HFFc6 (cell line): ENCODE data around the gene INTS15. TPM values are rescaled to one million over a fixed set of nuclear protein-coding genes. Genes with fewer than 3 reads are reported as not detected.

Experiments used
- DNase-seq: peaks from one replicate; pipeline ENCODE4 v3.0.0-alpha.2; 2018
- H3K27ac Mint-ChIP-seq: 2 replicates; pipeline ENCODE4 v1.8.0; 2020; ENCODE audit warnings: mild to moderate bottlenecking, mixed read lengths
- H3K27me3 Mint-ChIP-seq: 2 replicates; pipeline ENCODE4 v1.8.0; 2021; ENCODE audit warnings: mild to moderate bottlenecking, moderate library complexity, mixed read lengths; ENCODE audit not compliant: insufficient read depth
- H3K36me3 Mint-ChIP-seq: 2 replicates; pipeline ENCODE4 v1.8.0; 2021; ENCODE audit warnings: low read depth, mixed read lengths
- H3K4me1 Mint-ChIP-seq: 2 replicates; pipeline ENCODE4 v1.8.0; 2020; ENCODE audit warnings: low read depth, mixed read lengths
- H3K4me3 Mint-ChIP-seq: 2 replicates; pipeline ENCODE4 v1.8.0; 2020; ENCODE audit warnings: mild to moderate bottlenecking, moderate library complexity, mixed read lengths
- H3K9me3 Mint-ChIP-seq: 2 replicates; pipeline ENCODE4 v1.8.0; 2020; ENCODE audit warnings: mild to moderate bottlenecking, mixed read lengths
- CTCF ChIP-seq: fragments of 200-600 bp; sonication (generic); IDR thresholded peaks from 2 replicates; pipeline ENCODE4 v1.5.0; 2021; ENCODE audit warnings: antibody characterized with exemption, mild to moderate bottlenecking
- total RNA-seq, 6 experiments: library from RNA; stranded (reverse); fragmentation: NEBNext Ultra II Directional; extraction: Animal tissue kit (Norgen Biotek cat#: 25700); gene quantifications; 2 replicates in 1 of 6; 3 replicates in 5 of 6; pipeline ENCODE4 v1.2.3, GENCODE V29; 2021

The INTS15 gene
- total RNA-seq, 6 experiments from 2014 or later, result 14.9 to 17.9 (median 17.4) TPM

GRCh38 chr7:6551016-6551511 lies 38.8 kb upstream of the INTS15 start, which contains the start of gene GRID2IP:
Gene GRID2IP (minus strand): TSS chr7:6551461. CDS start chr7:6551436, 25 bp downstream.
- Mint-ChIP-seq H3K27me3 (peaks cover 9% of the 10 kb centered on the region), H3K4me3 (no peak within 1 kb of the TSS), H3K27ac (no peak within 1 kb of the TSS), H3K9me3 (no peaks in the 10 kb centered on the region), H3K36me3 (no peaks in the 10 kb centered on the region), H3K4me1 (no peaks in the 10 kb centered on the region)
- DNase-seq, result no peak
- no peak for TF ChIP-seq CTCF

GRCh38 chr7:6553448-6554044 lies 36.3 kb upstream of the INTS15 start:
- Mint-ChIP-seq H3K27ac (no peak overlapping the region), H3K27me3 (peaks cover 7% of the 10 kb centered on the region), H3K9me3 (no peaks in the 10 kb centered on the region), H3K36me3 (no peaks in the 10 kb centered on the region), H3K4me1 (no peaks in the 10 kb centered on the region), H3K4me3 (no peak overlapping the region)
- DNase-seq, result no peak
- TF ChIP-seq CTCF, result peak; percentile 48; the same call in 1 of the 2 replicates

- Mint-ChIP-seq H3K9me3 (no peaks in the 10 kb centered on the region), H3K36me3 (no peaks in the 10 kb centered on the region), H3K27ac (no peak overlapping the region), H3K4me1 (no peaks in the 10 kb centered on the region), H3K27me3 (peaks cover 7% of the 10 kb centered on the region), H3K4me3 (no peak overlapping the region)
- no peak for TF ChIP-seq CTCF
- DNase-seq, result no peak
Measured at GRCh38 chr7:6554848-6555247, 35.0 kb upstream of the INTS15 start.

GRCh38 chr7:6556196-6556595 lies 33.6 kb upstream of the INTS15 start:
- Mint-ChIP-seq H3K4me3 (no peak overlapping the region), H3K27me3 (peaks cover 7% of the 10 kb centered on the region), H3K36me3 (no peaks in the 10 kb centered on the region), H3K9me3 (no peaks in the 10 kb centered on the region), H3K27ac (no peak overlapping the region), H3K4me1 (no peaks in the 10 kb centered on the region)
- no peak for DNase-seq
- peak; percentile 32 for TF ChIP-seq CTCF

GRCh38 chr7:6558837-6559236 lies 31.0 kb upstream of the INTS15 start:
- Mint-ChIP-seq H3K9me3 (no peaks in the 10 kb centered on the region), H3K27ac (no peak overlapping the region), H3K4me3 (no peak overlapping the region), H3K4me1 (no peaks in the 10 kb centered on the region), H3K27me3 (peaks cover 6% of the 10 kb centered on the region), H3K36me3 (no peaks in the 10 kb centered on the region)
- DNase-seq, result peak; percentile 56
- TF ChIP-seq CTCF, result peak; percentile 66
